Peyer's patch (tissue), 4 donors: ENCODE results near the gene SLC6A17. TPM values are rescaled to one million over a fixed set of nuclear protein-coding genes. Genes with fewer than 3 reads are reported as not detected.

ENCODE experiments used
- DNase-seq, 3 donors: peaks; one replicate each; pipeline ENCODE4 v3.0.0-alpha.2; 2017 to 2019
- H3K27ac ChIP-seq, 4 donors: fragments of 200-600 bp; sonication (generic); one replicate each; pipeline ENCODE4 v1.5.1; 2016 to 2019
- H3K27me3 ChIP-seq, 2 donors: fragments of 200-600 bp; sonication (generic); one replicate each; pipeline ENCODE4 v1.5.1; 2019
- H3K36me3 ChIP-seq, 3 donors: fragments of 200-600 bp; sonication (generic); one replicate each; pipeline ENCODE4 v1.5.1; 2016 to 2019
- H3K4me1 ChIP-seq, 4 donors: fragments of 200-600 bp; sonication (generic); one replicate each; pipeline ENCODE4 v1.5.1; 2016 to 2019
- H3K4me3 ChIP-seq, 4 donors: fragments of 200-600 bp; sonication (generic); 1 replicate in 3 of 4; 2 replicates in 1 of 4; pipeline ENCODE4 v1.5.1; 2016 to 2019; ENCODE audit warnings: mild to moderate bottlenecking in 1 of 4
- H3K9me3 ChIP-seq, 4 donors: fragments of 200-600 bp; sonication (generic); one replicate each; pipeline ENCODE4 v1.5.1; 2016 to 2019; ENCODE audit warnings: mild to moderate bottlenecking in 1 of 4
- POLR2A ChIP-seq, 2 donors: fragments of 450-650 bp; IDR thresholded peaks; one replicate each; pipeline ENCODE4 v1.5.1; 2017; ENCODE audit warnings: antibody characterized with exemption in 2 of 2, mild to moderate bottlenecking in 2 of 2, moderate library complexity in 2 of 2
- total RNA-seq, 4 donors: library from RNA; depleted of rRNA; stranded (reverse); fragments of >200 nt; gene quantifications; one replicate each; pipeline ENCODE4 v1.1.0, GENCODE V29; 2016
- TF ChIP-seq, protein P1 (sequence below), 6 experiments: fragments of 450-650 bp in 4 of 6; fragments of 200-600 bp in 2 of 6; sonication (generic) in 1 of 6; IDR thresholded peaks; one replicate each; pipeline ENCODE4 v1.5.1; 2017 to 2019; ENCODE audit warnings: antibody characterized with exemption in 6 of 6, mild to moderate bottlenecking in 3 of 6, moderate library complexity in 1 of 6

SLC6A17 gene
- total RNA-seq, 4 donors from 2014 or later = 0.13 to 0.28 TPM; not detected in 2

DNA sequence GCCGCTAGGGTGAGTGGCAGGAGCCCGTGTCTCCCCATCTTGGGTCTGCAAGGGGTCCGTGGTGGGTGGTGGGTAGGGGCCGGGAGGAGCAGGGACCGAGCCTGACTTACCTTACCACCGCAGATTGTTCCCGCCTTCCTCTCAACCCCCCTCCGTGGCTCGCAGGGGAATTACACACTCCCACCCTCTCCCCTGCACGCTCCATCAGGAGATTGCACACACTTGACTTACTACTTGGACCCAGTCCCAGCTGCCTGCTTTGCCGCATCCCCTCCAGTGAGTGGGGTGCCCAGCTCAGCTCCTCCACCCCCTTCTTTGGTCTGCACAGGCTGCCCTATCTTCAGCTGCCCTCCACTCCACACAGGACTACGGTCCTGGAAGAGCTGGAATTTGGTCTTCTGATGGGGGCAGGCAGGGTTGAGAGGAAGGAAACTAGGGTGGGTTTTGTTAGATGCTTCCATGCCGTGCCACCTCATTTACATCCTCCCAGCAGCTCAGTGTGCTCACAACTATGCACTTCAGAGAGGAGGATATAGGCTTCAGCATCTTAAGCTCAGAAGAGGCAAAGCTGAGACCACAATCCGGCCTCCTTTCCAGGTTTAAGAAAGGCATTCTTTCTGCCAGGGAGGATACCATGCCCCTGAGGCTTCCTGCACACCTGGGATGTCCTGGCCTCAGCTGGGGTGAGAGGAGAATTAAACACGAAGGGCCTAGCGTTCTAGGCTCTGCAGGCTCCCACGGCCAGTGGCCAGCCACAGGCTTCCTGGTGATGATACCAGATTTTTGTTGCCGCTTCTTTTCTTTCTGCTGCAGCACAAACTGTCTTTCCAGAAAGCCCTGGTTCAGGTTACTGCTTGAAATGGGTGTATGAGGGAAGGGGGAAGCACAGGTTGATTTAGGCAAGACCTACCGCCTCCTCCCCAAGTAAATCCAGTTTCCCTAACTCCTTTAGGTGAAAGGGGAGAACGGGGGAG lies 62.2 kb downstream of the SLC6A17 start:
- Histone ChIP-seq H3K27ac (no peak overlapping the region), H3K36me3 (no peaks in the 10 kb centered on the region), H3K27me3 (no peaks in the 10 kb centered on the region), H3K4me1 (peaks cover 3 to 28% (median 12%) of the 10 kb centered on the region in 4 donors), H3K9me3 (no peaks in the 10 kb centered on the region), H3K4me3 (peak overlapping the region; percentile 79 to 96 (median 90))
- no peak for TF ChIP-seq POLR2A (IDR thresholded peaks at IDR 0.05)
- TF ChIP-seq, protein P1, sequence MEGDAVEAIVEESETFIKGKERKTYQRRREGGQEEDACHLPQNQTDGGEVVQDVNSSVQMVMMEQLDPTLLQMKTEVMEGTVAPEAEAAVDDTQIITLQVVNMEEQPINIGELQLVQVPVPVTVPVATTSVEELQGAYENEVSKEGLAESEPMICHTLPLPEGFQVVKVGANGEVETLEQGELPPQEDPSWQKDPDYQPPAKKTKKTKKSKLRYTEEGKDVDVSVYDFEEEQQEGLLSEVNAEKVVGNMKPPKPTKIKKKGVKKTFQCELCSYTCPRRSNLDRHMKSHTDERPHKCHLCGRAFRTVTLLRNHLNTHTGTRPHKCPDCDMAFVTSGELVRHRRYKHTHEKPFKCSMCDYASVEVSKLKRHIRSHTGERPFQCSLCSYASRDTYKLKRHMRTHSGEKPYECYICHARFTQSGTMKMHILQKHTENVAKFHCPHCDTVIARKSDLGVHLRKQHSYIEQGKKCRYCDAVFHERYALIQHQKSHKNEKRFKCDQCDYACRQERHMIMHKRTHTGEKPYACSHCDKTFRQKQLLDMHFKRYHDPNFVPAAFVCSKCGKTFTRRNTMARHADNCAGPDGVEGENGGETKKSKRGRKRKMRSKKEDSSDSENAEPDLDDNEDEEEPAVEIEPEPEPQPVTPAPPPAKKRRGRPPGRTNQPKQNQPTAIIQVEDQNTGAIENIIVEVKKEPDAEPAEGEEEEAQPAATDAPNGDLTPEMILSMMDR (IDR thresholded peaks at IDR 0.05) = no peak
- DNase-seq = no peak

DNA sequence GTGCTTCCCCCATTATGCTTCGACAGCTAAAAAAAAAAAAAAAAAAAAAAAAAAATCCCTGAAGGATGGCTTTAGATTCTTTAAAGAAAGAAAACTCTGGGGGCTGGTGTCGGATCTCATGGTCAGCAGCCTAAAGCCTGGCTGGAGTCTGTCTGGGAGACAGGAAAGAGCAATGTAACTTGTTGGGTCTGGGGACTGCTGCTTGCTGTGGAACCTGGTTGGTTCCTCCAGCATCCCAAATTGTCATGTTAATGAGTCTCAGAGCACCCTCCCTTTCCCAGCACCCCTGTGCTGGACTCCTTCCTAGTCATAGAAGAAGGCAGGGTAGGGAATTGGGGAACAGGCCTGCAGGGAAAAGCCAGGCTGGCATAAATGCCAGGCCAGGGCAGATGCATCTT lies 62.8 kb downstream of the SLC6A17 start:
- no peaks in the 10 kb centered on the region for H3K9me3 ChIP-seq
- no peak overlapping the region for H3K4me3 ChIP-seq
- DNase-seq = no peak
- TF ChIP-seq, protein P1 (IDR thresholded peaks at IDR 0.05) = no peak
- no peak for TF ChIP-seq POLR2A (IDR thresholded peaks at IDR 0.05)
- peaks cover 3 to 28% (median 12%) of the 10 kb centered on the region in 4 donors for H3K4me1 ChIP-seq
- no peaks in the 10 kb centered on the region for H3K27me3 ChIP-seq
- no peak overlapping the region for H3K27ac ChIP-seq
- no peaks in the 10 kb centered on the region for H3K36me3 ChIP-seq

DNA sequence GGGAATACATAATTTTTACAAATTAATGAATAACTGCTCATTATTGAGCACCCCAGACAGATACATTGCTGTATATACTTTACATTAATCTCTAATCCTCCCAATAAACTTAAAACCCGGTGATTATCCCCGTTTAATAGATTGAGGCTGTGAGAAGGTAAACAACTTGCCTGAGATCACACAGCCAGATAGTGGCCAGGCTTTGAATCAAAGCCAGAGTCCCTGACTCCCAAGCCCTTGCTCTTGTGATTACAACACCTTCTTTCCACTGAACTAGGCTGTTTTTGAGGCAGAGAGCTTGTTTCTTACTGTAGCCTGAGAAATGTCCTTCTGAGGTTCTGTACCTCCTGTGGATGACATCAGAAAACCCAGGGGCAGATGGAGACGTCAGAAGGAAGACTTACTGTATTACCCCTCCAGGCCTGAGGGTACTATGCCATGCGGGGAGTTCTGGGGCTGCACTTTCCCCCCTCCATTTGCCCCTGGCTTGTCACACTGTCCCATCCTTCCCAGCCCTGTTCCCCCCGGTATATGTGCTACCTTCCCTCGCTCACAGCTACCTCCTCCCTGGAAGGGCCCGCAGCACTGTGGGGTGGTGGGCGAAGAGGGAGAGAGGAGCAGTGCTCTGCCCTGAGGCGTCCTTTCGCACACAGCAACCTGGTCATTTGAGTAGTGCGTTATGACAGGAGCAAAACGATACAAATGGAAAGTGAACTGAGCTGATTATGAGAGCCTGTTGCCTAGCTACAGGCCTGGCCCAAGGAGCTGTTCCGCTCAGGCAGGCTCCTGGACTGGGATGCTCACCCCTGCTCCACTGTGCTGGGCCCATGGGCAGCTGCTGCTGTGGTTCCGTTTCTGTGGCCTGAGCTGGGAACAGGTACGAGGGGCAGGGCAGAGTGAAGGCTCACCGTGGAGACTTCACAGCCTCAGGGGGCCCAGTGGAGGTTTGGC lies 64.4 kb downstream of the SLC6A17 start:
- no peaks in the 10 kb centered on the region for H3K9me3 ChIP-seq
- no peak overlapping the region for H3K27ac ChIP-seq
- DNase-seq = no peak
- no peak overlapping the region for H3K4me3 ChIP-seq
- no peak for TF ChIP-seq POLR2A (IDR thresholded peaks at IDR 0.05)
- TF ChIP-seq, protein P1 (IDR thresholded peaks at IDR 0.05) = no peak
- peaks cover under 1 to 20% (median 9%) of the 10 kb centered on the region in 4 donors for H3K4me1 ChIP-seq
- no peaks in the 10 kb centered on the region for H3K27me3 ChIP-seq
- no peaks in the 10 kb centered on the region for H3K36me3 ChIP-seq

DNA sequence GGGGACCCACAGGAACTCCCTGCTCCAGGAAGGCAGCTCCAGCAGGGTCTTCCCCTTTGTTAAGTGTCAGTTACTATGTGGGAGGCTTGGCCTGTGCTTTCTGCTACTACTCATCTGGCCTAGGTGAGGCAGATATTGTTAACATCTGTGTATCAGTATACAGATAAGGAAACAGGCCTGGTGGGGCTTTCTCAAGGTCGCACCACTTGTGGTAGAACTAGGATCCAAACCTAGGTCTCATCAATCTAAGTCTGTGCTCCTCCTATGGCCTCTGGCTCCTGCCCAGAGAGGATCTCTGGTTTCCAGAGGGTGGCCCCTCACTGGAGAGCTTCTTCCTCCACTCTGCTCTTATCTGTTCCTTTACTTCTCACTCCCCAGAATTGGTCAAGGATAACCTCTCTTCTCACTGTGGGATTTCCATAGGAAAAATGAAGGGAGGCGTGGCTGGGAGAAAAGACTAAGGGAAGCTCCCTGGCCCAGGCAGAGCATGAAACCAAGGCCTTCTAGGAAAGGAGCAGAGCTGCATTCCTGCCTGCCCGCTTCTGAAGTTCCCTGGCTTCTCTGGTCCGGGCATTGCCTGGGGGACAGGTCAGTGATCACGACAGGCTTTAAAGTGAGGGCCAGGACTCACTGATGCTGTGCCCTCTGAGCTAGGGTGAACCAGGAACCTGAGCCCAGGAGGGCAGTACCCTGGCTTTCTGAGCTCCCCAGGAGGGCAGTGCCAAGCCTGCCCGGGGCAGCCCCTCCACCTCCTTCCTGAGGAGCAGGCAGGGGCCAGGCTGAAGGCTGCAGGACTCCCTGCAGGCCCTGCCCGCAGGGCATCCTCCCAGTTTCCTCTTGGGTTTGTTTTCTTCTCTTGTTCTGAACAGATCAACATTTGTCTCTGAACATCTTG lies 65.6 kb downstream of the SLC6A17 start:
- no peak overlapping the region for H3K27ac ChIP-seq

More for the DNA sequence above, 65.6 kb downstream of the SLC6A17 start:
- H3K9me3 ChIP-seq = no peaks in the 10 kb centered on the region
- H3K4me1 ChIP-seq = peaks cover 0 to 20% (median 8%) of the 10 kb centered on the region in 4 donors
- H3K27me3 ChIP-seq = no peaks in the 10 kb centered on the region
- H3K36me3 ChIP-seq = no peaks in the 10 kb centered on the region
- no peak overlapping the region for H3K4me3 ChIP-seq
- TF ChIP-seq, protein P1 (IDR thresholded peaks at IDR 0.05) = no peak
- no peak for TF ChIP-seq POLR2A (IDR thresholded peaks at IDR 0.05)
- DNase-seq = no peak
